Activated B cell treated with CpG ODN at 0.5 μM for 24 hours (primary cell): ENCODE results near the gene GNG13. TPM values are rescaled to one million over a fixed set of nuclear protein-coding genes. Genes with fewer than 3 reads are reported as not detected.

ENCODE experiments used
- ATAC-seq: fragments of 200-7000 bp; cut with Tn5 transposase; one replicate; pipeline ENCODE4 v1.10.0; 2021; ENCODE audit warnings: low read depth, mild to moderate bottlenecking, moderate library complexity
- CTCF ChIA-PET: fragments of 350-600 bp; sonication (Branson Sonifier 250); formaldehyde crosslinking; loops from one replicate; lab custom pipeline; 2021; ENCODE audit warnings: antibody characterized with exemption; lab: Charles Lee
- POLR2A ChIA-PET: fragments of 350-600 bp; sonication (Branson Sonifier 250); formaldehyde crosslinking; loops from one replicate; lab custom pipeline; 2021; ENCODE audit warnings: antibody characterized with exemption; lab: Charles Lee
- DNase-seq: peaks from one replicate; pipeline ENCODE4 v3.0.0; 2022
- H3K27ac Mint-ChIP-seq: one replicate; pipeline ENCODE4 v1.8.0; 2020; ENCODE audit warnings: mixed read lengths
- H3K27me3 Mint-ChIP-seq: one replicate; pipeline ENCODE4 v1.8.0; 2021; ENCODE audit warnings: mixed read lengths
- H3K36me3 Mint-ChIP-seq: one replicate; pipeline ENCODE4 v1.8.0; 2021; ENCODE audit warnings: low read depth, mixed read lengths
- H3K4me1 Mint-ChIP-seq: one replicate; pipeline ENCODE4 v1.8.0; 2021; ENCODE audit warnings: mixed read lengths
- H3K4me3 Mint-ChIP-seq: one replicate; pipeline ENCODE4 v1.8.0; 2020; ENCODE audit warnings: mild to moderate bottlenecking, mixed read lengths
- H3K9me3 Mint-ChIP-seq: one replicate; pipeline ENCODE4 v1.8.0; 2020; ENCODE audit warnings: mixed read lengths
- CTCF ChIP-seq: fragments of 200-600 bp; IDR thresholded peaks from one replicate; pipeline ENCODE4 v1.8.0; 2022; ENCODE audit warnings: antibody characterized with exemption, mild to moderate bottlenecking
- intact Hi-C: fragments of 100-400 bp; cut with micrococcal nuclease; formaldehyde crosslinking; loops from one replicate; pipeline ENCODE4 v1.15.1; 2024
- total RNA-seq: library from RNA; stranded (reverse); gene quantifications from 2 replicates; pipeline ENCODE4 v1.2.3, GENCODE V29; 2022

GNG13 gene
- total RNA-seq, 1 donor from 2014 or later, result not detected

DNA sequence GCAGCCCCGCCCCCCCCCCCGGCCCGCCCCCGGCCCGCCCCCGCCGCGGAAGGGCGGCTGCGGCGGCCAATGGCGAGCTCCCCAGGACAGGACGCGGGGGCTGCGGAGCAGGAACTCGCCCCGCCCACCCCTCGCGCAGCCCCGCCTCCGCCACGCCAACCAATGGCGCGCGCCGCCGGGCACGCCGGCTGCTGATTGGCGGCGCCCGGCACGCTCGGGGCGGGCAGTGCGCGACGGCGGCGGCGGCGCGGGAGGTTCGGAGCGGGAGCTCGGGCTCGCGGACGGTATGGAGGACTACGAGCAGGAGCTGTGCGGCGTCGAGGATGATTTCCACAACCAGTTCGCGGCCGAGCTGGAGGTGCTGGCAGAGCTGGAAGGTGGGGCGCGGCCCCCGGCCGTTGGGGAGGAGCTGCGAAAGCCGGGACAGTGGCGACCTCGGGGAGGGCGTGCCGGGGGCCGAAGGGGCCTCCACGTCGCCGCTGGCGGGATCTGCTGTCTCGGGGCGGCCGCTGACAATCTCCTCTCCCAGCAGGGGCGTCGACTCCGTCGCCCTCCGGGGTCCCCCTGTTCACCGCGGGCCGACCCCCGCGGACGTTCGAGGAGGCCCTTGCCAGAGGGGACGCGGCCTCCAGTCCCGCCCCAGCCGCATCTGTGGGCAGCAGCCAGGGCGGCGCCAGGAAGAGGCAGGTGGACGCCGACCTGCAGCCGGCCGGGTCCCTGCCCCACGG lies 12.0 kb downstream of the GNG13 start, which contains the start of gene CHTF18:
Gene CHTF18, plus strand, starts transcription at position 222 of the 728 bp plus-strand sequence. Its CDS starts 65 bp downstream, at position 287.
- DNase-seq (peak; percentile 94), ATAC-seq (peak; percentile 97)
- no peak for TF ChIP-seq CTCF
- intact Hi-C loops, result loop anchor here (1.0 to 10.0 kb wide), 5 partner anchors 19 to 394 kb away; partner anchors contain the start of genes CIAO3 and NME4
- POLR2A ChIA-PET, result interaction anchor here (0.6 to 1.9 kb wide), 9 partner anchors 18 to 1176 kb away, joined by 3 to 9 read pairs (median 4); partner anchors contain the start of genes ANTKMT, CIAO3, RPS2 and STUB1
- no peaks in the 10 kb centered on the region for H3K27me3 Mint-ChIP-seq
- CTCF ChIA-PET, result interaction anchor here (0.6 to 3.2 kb wide), 3 partner anchors 67 to 76 kb away, joined by 3 to 10 read pairs (median 4); partner anchors contain the start of genes ANTKMT and METRN
- peaks cover 23% of the 10 kb centered on the region for H3K36me3 Mint-ChIP-seq
- peak within 1 kb of the TSS; percentile 56 for H3K27ac Mint-ChIP-seq
- H3K9me3 Mint-ChIP-seq, result no peaks in the 10 kb centered on the region
- peaks cover 7% of the 10 kb centered on the region for H3K4me1 Mint-ChIP-seq
- peak within 1 kb of the TSS; percentile 86 for H3K4me3 Mint-ChIP-seq

- ATAC-seq (peak; percentile 5), DNase-seq (no peak)
- no peak for TF ChIP-seq CTCF
- ChIA-PET CTCF (interaction anchor here (0.6 to 3.2 kb wide), 3 partner anchors 67 to 76 kb away, joined by 3 to 10 read pairs (median 4); partner anchors contain the start of genes ANTKMT and METRN), POLR2A (interaction anchor here (0.7 to 1.9 kb wide), 9 partner anchors 19 to 1177 kb away, joined by 3 to 8 read pairs (median 3); partner anchors contain the start of genes ANTKMT, CIAO3, RPS2 and STUB1)
- Mint-ChIP-seq H3K27ac (peak within 1 kb of the TSS; percentile 56), H3K27me3 (no peaks in the 10 kb centered on the region), H3K9me3 (no peaks in the 10 kb centered on the region), H3K36me3 (peaks cover 21% of the 10 kb centered on the region), H3K4me1 (peaks cover 7% of the 10 kb centered on the region), H3K4me3 (peak within 1 kb of the TSS; percentile 86)
- intact Hi-C loops, result loop anchor here (1.0 to 10.0 kb wide), 5 partner anchors 19 to 393 kb away; partner anchors contain the start of genes CIAO3 and NME4
Measured at GRCh38 chr16:787978-788398, 12.5 kb downstream of the GNG13 start, which contains the start of gene RPUSD1. TSS of gene RPUSD1 (minus strand) at chr16:788381. CDS start at chr16:787737, 644 bp downstream.

GRCh38 chr16:787321-787966 lies 13.1 kb downstream of the GNG13 start:
- peak overlapping the region; percentile 56 for H3K27ac Mint-ChIP-seq
- no peaks in the 10 kb centered on the region for H3K9me3 Mint-ChIP-seq
- intact Hi-C loops, result loop anchor here (10.0 kb wide), 1 partner anchor 393 kb away; the partner anchor contains the start of gene NME4
- POLR2A ChIA-PET, result interaction anchor here (0.7 to 1.9 kb wide), 6 partner anchors 20 to 1177 kb away, joined by 3 to 8 read pairs (median 4); partner anchors contain the start of genes ANTKMT, RPS2, STUB1 and UQCC4
- ATAC-seq, result no peak
- DNase-seq, result no peak
- H3K4me3 Mint-ChIP-seq, result peak overlapping the region; percentile 86
- H3K4me1 Mint-ChIP-seq, result peaks cover 7% of the 10 kb centered on the region
- peaks cover 21% of the 10 kb centered on the region for H3K36me3 Mint-ChIP-seq
- no peaks in the 10 kb centered on the region for H3K27me3 Mint-ChIP-seq
- CTCF ChIA-PET, result interaction anchor here (0.8 to 3.2 kb wide), 3 partner anchors 66 to 75 kb away, joined by 3 to 10 read pairs (median 4); partner anchors contain the start of gene ANTKMT
- TF ChIP-seq CTCF, result no peak

- Mint-ChIP-seq H3K4me1 (peaks cover 7% of the 10 kb centered on the region), H3K9me3 (no peaks in the 10 kb centered on the region), H3K36me3 (peaks cover 9% of the 10 kb centered on the region), H3K27me3 (no peaks in the 10 kb centered on the region), H3K4me3 (peak overlapping the region; percentile 35), H3K27ac (no peak overlapping the region)
- TF ChIP-seq CTCF, result peak; percentile 27
- ChIA-PET CTCF (interaction anchor here (1.3 to 3.2 kb wide), 5 partner anchors 45 to 75 kb away, joined by 5 to 22 read pairs (median 6); partner anchors contain the start of gene CIAO3), POLR2A (no interaction called here)
- no peak for ATAC-seq
- DNase-seq, result peak; percentile 70
- intact Hi-C loops, result loop anchor here (1.0 to 10.0 kb wide), 2 partner anchors 75 to 391 kb away; partner anchors contain the start of gene NME4
Measured at GRCh38 chr16:785563-786535, 14.7 kb downstream of the GNG13 start.
